GM21447 (cell line): ENCODE results near the gene NADK2.
"Not testable (repeated sequence)": the region's sequence is repeated elsewhere in the genome, so short reads cannot be mapped to it uniquely, and the experiment has no call there.

ENCODE experiments used
- ATAC-seq: cut with Tn5 transposase; IDR thresholded peaks from one replicate; pipeline ENCODE4 v1.9.1; 2021; ENCODE audit not compliant: unreplicated experiment

NADK2 gene

GRCh38 chr5:36209664-36210063 is 32.1 kb downstream of the NADK2 start:
- no peak for ATAC-seq

GRCh38 chr5:36208786-36209185 is 32.9 kb downstream of the NADK2 start:
- ATAC-seq, result no peak

- ATAC-seq, result no peak
Measured at GRCh38 chr5:36206913-36207312, 34.8 kb downstream of the NADK2 start.

- ATAC-seq, result no peak
Measured at GRCh38 chr5:36205329-36205728, 36.4 kb downstream of the NADK2 start.

- ATAC-seq, result no peak
Measured at GRCh38 chr5:36202521-36202961, 39.2 kb downstream of the NADK2 start.

- no peak for ATAC-seq
Measured at GRCh38 chr5:36200513-36200912, 41.2 kb downstream of the NADK2 start.

GRCh38 chr5:36199620-36200019 is 42.1 kb downstream of the NADK2 start:
- no peak for ATAC-seq

- not testable (repeated sequence) for ATAC-seq
Measured at GRCh38 chr5:36198783-36199182, 42.9 kb downstream of the NADK2 start.

GRCh38 chr5:36198281-36198680 is 43.4 kb downstream of the NADK2 start:
- no peak for ATAC-seq

GRCh38 chr5:36193746-36194145 is 48.0 kb downstream of the NADK2 start:
- ATAC-seq, result no peak

- ATAC-seq, result not testable (repeated sequence)
Measured at GRCh38 chr5:36184408-36184807, 57.3 kb downstream of the NADK2 start.

GRCh38 chr5:36181774-36182173 is 60.0 kb downstream of the NADK2 start:
- no peak for ATAC-seq

- no peak for ATAC-seq
Measured at GRCh38 chr5:36180556-36181350, 61.0 kb downstream of the NADK2 start.

- no peak for ATAC-seq
Measured at GRCh38 chr5:36179950-36180349, 61.8 kb downstream of the NADK2 start.

GRCh38 chr5:36178524-36178890 is 63.2 kb downstream of the NADK2 start:
- no peak for ATAC-seq

- no peak for ATAC-seq
Measured at GRCh38 chr5:36177715-36178523, 63.8 kb downstream of the NADK2 start.

- peak; percentile 96 for ATAC-seq
Measured at GRCh38 chr5:36177154-36177553, 64.6 kb downstream of the NADK2 start.

GRCh38 chr5:36175043-36175442 is 66.7 kb downstream of the NADK2 start:
- no peak for ATAC-seq

GRCh38 chr5:36174119-36174518 is 67.6 kb downstream of the NADK2 start:
- no peak for ATAC-seq

- no peak for ATAC-seq
Measured at GRCh38 chr5:36173426-36173825, 68.3 kb downstream of the NADK2 start.

GRCh38 chr5:36172599-36172998 is 69.1 kb downstream of the NADK2 start:
- ATAC-seq, result no peak

- ATAC-seq, result no peak
Measured at GRCh38 chr5:36170832-36171424, 70.8 kb downstream of the NADK2 start.
